Adrenal gland (tissue), 12 donors: ENCODE data around the gene CRNKL1. TPM values are rescaled to one million over a fixed set of nuclear protein-coding genes. Genes with fewer than 3 reads are reported as not detected.
A peak's percentile ranks its signal among the peaks of the same experiment; 100 is the strongest.

ENCODE experiments used
- DNase-seq, 7 donors: peaks; one replicate each; pipeline ENCODE4 v3.0.0-alpha.2; 2019 to 2020
- H3K27ac ChIP-seq, 5 donors: fragments of 200-600 bp; sonication (generic) in 4 of 5; 1 replicate in 3 of 5; 2 replicates in 2 of 5; pipeline versions ENCODE4 v1.5.1 to v1.8.0; 2016 to 2020; ENCODE audit warnings: mild to moderate bottlenecking in 1 of 5
- H3K27me3 ChIP-seq: fragments of 200-600 bp; 2 replicates; pipeline ENCODE4 v1.8.0; 2021
- H3K36me3 ChIP-seq, 2 donors: fragments of 200-600 bp; replicated peaks in 1 of 2; 1 replicate in 1 of 2; 2 replicates in 1 of 2; pipeline versions ENCODE4 v1.5.1 to v1.8.0; 2018 to 2022
- H3K4me1 ChIP-seq, 2 donors: fragments of 200-600 bp; replicated peaks in 1 of 2; 1 replicate in 1 of 2; 2 replicates in 1 of 2; pipeline versions ENCODE4 v1.5.1 to v1.8.0; 2018 to 2021
- H3K4me3 ChIP-seq, 4 donors: fragments of 200-600 bp; sonication (generic) in 3 of 4; one replicate each; pipeline ENCODE4 v1.5.1; 2016 to 2018
- H3K9me3 ChIP-seq, 3 donors: fragments of 200-600 bp; sonication (generic) in 1 of 3; replicated peaks in 1 of 3; 1 replicate in 2 of 3; 2 replicates in 1 of 3; pipeline versions ENCODE4 v1.5.1 to v1.8.0; 2016 to 2021
- POLR2A ChIP-seq, 2 donors: fragments of 450-650 bp; IDR thresholded peaks; one replicate each; pipeline ENCODE4 v1.6.1; 2017; ENCODE audit warnings: antibody characterized with exemption in 2 of 2, mild to moderate bottlenecking in 2 of 2, moderate library complexity in 1 of 2
- WGBS, 4 donors: extraction: QIAGEN DNeasy Blood & Tissue Kit in 2 of 4; methylation state at CpG; one replicate each; pipeline versions ENCODE4 v1.1.5 to v1.1.7; 2013 to 2017; 5-methylcytosine and 5-hydroxymethylcytosine counted together
- intact Hi-C, 2 donors: fragments of 100-400 bp; cut with DNase I; formaldehyde crosslinking; loops; one replicate each; pipeline versions ENCODE4 v1.14.1 to v1.15.0; 2022 to 2023
- polyA plus RNA-seq, 3 donors: library from polyadenylated mRNA; stranded (reverse); fragments of 200-250 nt in 2 of 3; fragments of 350-450 nt in 1 of 3; fragmentation: Illumina TruSeq in 1 of 3; extraction: RNeasy Lipid Tissue Mini Kit (QIAGEN cat#74804) in 1 of 3; gene quantifications; one replicate each; pipeline ENCODE4 v1.2.3, GENCODE V29; 2013 to 2014
- total RNA-seq, 9 donors: library from RNA; depleted of rRNA in 4 of 9; stranded (reverse); fragments of >200 nt in 4 of 9; fragments of 120-200 nt in 1 of 9; fragmentation: NEBNext Ultra II Directional in 1 of 9; extraction: Animal tissue kit (Norgen Biotek cat#: 25700) in 1 of 9; gene quantifications; one replicate each; pipeline versions ENCODE4 v1.1.0 to v1.2.4, GENCODE V29; 2013 to 2023
- TF ChIP-seq, protein P1 (sequence below), 6 experiments: fragments of 450-650 bp in 4 of 6; fragments of 200-600 bp in 2 of 6; sonication (generic) in 1 of 6; IDR thresholded peaks; 1 replicate in 5 of 6; 2 replicates in 1 of 6; pipeline versions ENCODE4 v1.5.1 to v1.8.0; 2016 to 2021; ENCODE audit warnings: antibody characterized with exemption in 6 of 6, mild to moderate bottlenecking in 2 of 6, moderate library complexity in 1 of 6
- donor health status: healthy with polysubstance abuse.
- donor health status: Bipolar disorder and iron deficiency.
- donor health status: DM: yes; HTN: yes; CAD: no.
- donor health status: DM: no; HTN: no; CAD: no.
- donor health status: DM: no; HTN: no; CAD: no.
- donor health status: DM: yes; HTN: yes; CAD: no.

The CRNKL1 gene
- total and polyA plus RNA-seq, 12 donors: 9.6 to 32.0 (median 18.7) TPM

DNA sequence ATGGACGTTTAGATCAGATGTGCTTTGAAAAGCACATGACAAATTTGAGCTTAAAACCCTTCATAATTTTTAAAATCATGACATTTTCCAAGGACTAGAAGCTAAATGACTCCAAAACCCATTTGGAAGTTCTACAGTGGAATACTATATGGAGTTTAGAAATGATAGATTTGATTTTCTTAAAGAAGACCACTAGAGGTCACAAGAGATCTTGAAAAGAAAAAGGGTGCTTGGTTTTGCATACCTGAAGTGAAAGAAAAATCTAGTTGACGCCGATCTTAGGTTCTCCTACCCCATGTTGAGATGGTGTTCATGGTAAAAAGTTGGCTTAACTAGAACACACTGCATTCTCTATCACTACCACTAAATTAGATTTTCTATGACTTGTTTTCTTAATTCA, 31.5 kb upstream of the CRNKL1 start:
- Histone ChIP-seq H3K4me3 (no peak overlapping the region), H3K27ac (no peak overlapping the region), H3K9me3 (no peaks in the 10 kb centered on the region), H3K27me3 (peaks cover 10% of the 10 kb centered on the region), H3K4me1 (no peaks in the 10 kb centered on the region), H3K36me3 (no peaks in the 10 kb centered on the region)
- intact Hi-C loops: loop anchor here in 1 of 2 donors (10.0 kb wide), 1 partner anchor 161 kb away; no protein-coding TSS in a partner anchor
- 2 to 5% (median 4%) methylated on average over 3 of the region's 3 CpGs for WGBS, 4 donors
- no peak for DNase-seq
- no peak for TF ChIP-seq POLR2A (IDR thresholded peaks at IDR 0.05)
- TF ChIP-seq, protein P1, sequence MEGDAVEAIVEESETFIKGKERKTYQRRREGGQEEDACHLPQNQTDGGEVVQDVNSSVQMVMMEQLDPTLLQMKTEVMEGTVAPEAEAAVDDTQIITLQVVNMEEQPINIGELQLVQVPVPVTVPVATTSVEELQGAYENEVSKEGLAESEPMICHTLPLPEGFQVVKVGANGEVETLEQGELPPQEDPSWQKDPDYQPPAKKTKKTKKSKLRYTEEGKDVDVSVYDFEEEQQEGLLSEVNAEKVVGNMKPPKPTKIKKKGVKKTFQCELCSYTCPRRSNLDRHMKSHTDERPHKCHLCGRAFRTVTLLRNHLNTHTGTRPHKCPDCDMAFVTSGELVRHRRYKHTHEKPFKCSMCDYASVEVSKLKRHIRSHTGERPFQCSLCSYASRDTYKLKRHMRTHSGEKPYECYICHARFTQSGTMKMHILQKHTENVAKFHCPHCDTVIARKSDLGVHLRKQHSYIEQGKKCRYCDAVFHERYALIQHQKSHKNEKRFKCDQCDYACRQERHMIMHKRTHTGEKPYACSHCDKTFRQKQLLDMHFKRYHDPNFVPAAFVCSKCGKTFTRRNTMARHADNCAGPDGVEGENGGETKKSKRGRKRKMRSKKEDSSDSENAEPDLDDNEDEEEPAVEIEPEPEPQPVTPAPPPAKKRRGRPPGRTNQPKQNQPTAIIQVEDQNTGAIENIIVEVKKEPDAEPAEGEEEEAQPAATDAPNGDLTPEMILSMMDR (IDR thresholded peaks at IDR 0.05): peak; percentile 25 to 64 (median 47)

- Histone ChIP-seq H3K27ac (no peak overlapping the region), H3K4me3 (no peak overlapping the region), H3K36me3 (no peaks in the 10 kb centered on the region), H3K27me3 (peaks cover 10% of the 10 kb centered on the region), H3K9me3 (no peaks in the 10 kb centered on the region), H3K4me1 (no peaks in the 10 kb centered on the region)
- intact Hi-C loops: no loop called here
- no peak for DNase-seq
- WGBS, 4 donors: 60 to 67% (median 64%) methylated on average over 5 of the region's 5 CpGs
- TF ChIP-seq, protein P1 (IDR thresholded peaks at IDR 0.05): no peak
- TF ChIP-seq POLR2A (IDR thresholded peaks at IDR 0.05): no peak
Observed at GRCh38 chr20:20079102-20079784, 27.0 kb upstream of the CRNKL1 start.

DNA sequence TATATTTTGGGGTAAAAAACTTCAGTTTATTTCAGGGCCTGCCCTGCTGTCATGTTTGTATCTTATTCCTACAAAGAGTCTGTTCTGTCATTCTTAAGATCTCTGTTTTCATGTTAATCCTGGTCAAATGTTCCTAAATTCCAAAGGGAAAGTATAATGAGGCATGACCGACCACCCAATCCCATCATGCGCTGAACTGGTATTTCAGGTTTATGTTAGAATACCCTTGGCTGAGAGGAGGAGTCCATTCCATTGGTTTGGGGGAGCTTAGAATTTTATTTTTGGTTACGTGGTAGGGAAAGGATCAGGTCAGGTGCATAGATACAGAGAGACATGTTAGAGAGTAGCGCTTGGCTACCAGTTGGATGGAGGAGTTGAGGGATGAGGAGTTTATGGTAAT, 25.8 kb upstream of the CRNKL1 start:
- Histone ChIP-seq H3K27ac (no peak overlapping the region), H3K4me1 (no peaks in the 10 kb centered on the region), H3K4me3 (no peak overlapping the region), H3K9me3 (no peaks in the 10 kb centered on the region), H3K27me3 (peaks cover 10% of the 10 kb centered on the region), H3K36me3 (no peaks in the 10 kb centered on the region)
- no peak for DNase-seq
- TF ChIP-seq POLR2A (IDR thresholded peaks at IDR 0.05): no peak
- TF ChIP-seq, protein P1 (IDR thresholded peaks at IDR 0.05): no peak
- intact Hi-C loops: no loop called here
- WGBS, 4 donors: 89 to 92% (median 90%) methylated on average over 4 of the region's 4 CpGs

- Histone ChIP-seq H3K27ac (no peak overlapping the region), H3K4me3 (no peak overlapping the region)
Observed at GRCh38 chr20:20076297-20077065, 24.2 kb upstream of the CRNKL1 start.

More at GRCh38 chr20:20076297-20077065, 24.2 kb upstream of the CRNKL1 start:
- WGBS, 4 donors: 77 to 83% (median 82%) methylated on average over 9 of the region's 9 CpGs
- no peaks in the 10 kb centered on the region for H3K4me1 ChIP-seq
- no peaks in the 10 kb centered on the region for H3K36me3 ChIP-seq
- TF ChIP-seq POLR2A (IDR thresholded peaks at IDR 0.05): no peak
- TF ChIP-seq, protein P1 (IDR thresholded peaks at IDR 0.05): no peak
- no peaks in the 10 kb centered on the region for H3K9me3 ChIP-seq
- peaks cover 4% of the 10 kb centered on the region for H3K27me3 ChIP-seq
- intact Hi-C loops: no loop called here
- DNase-seq: no peak
